Occipital lobe (tissue), 2 donors: ENCODE results near the gene PRPF19. TPM values are rescaled to one million over a fixed set of nuclear protein-coding genes. Genes with fewer than 3 reads are reported as not detected.

Experiments
- DNase-seq: peaks from one replicate; lab custom pipeline; 2025; lab: John Stamatoyannopoulos, UW
- total RNA-seq: library from RNA; depleted of rRNA; stranded (reverse); fragments of >200 nt; gene quantifications from one replicate; pipeline ENCODE4 v1.2.3, GENCODE V29; 2014

The PRPF19 gene
- total RNA-seq, 1 donor from 2014 or later = 42.3 TPM

DNA sequence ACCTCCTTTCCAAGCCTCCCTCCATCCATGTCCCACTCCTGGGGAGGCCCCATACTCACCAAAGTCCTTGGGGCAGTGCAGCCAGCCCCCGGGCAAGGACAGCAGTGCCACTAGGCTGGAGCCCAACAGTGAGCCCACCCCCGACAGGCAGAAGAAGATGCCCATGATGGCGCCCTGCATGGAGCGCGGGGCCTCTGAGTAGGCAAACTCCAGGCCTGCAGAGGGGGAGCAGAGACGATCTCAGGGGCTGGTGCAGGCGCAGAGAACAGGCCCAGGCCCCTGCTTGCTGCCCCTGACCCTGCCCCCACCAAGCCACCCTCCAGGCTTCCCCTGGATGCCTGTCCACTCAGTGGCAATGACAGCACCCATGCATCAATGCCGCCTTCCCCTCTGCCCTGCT, 31.4 kb upstream of the PRPF19 start:
- no peak for DNase-seq

GRCh38 chr11:60937144-60937527, 30.8 kb upstream of the PRPF19 start:
- DNase-seq = no peak

DNA sequence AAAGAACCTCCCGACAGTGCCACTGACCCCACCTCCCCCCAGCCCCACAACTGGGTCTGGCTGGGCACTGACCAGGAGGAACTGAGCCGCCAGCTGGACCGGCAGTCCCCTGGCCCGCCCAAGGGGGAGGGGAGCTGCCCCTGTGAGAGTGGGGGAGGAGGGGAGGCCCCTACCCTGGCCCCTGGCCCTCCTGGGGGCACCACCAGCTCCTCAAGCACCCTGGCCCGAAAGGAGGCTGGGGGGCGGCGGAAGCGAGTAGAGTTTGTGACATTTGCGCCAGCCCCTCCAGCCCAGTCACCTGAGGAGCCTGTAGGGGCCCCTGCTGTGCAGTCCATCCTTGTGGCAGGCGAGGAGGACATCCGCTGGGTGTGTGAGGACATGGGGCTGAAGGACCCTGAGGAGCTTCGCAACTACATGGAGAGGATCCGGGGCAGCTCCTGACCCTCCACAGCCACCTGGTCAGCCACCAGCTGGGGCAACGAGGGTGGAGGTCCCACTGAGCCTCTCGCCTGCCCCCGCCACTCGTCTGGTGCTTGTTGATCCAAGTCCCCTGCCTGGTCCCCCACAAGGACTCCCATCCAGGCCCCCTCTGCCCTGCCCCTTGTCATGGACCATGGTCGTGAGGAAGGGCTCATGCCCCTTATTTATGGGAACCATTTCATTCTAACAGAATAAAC, 30.2 kb upstream of the PRPF19 start:
- no peak for DNase-seq

DNA sequence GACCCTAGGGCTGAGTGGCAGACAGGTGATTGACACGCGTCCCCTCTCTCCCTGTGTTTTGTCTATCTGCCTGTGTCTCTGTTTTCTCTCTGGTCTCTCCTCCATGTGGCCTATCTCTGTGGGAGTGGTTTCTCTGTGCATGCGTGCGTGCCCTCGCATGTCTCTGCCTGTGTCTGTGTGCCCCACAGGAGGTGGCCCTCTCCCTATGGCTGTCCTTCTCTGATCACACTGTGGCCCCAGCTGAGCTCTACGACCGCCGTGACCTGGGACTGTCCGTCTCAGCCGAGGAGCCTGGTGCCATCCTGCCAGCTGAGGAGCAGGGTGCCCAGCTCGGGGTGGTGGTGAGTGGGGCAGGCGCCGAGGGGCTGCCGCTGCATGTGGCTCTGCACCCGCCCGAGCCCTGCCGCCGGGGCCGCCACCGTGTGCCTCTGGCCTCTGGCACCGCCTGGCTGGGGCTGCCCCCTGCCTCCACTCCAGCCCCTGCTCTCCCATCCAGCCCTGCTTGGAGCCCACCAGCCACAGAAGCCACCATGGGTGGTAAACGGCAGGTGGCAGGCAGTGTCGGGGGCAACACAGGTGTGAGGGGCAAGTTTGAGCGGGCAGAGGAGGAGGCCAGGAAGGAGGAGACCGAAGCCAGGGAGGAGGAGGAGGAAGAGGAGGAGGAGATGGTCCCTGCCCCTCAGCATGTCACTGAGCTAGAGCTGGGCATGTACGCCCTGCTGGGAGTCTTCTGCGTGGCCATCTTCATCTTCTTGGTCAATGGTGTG, 29.5 kb upstream of the PRPF19 start:
- no peak for DNase-seq

GRCh38 chr11:60934790-60935605, 28.6 kb upstream of the PRPF19 start:
- no peak for DNase-seq

- DNase-seq = no peak
Observed at GRCh38 chr11:60934124-60934789, 27.9 kb upstream of the PRPF19 start.

DNA sequence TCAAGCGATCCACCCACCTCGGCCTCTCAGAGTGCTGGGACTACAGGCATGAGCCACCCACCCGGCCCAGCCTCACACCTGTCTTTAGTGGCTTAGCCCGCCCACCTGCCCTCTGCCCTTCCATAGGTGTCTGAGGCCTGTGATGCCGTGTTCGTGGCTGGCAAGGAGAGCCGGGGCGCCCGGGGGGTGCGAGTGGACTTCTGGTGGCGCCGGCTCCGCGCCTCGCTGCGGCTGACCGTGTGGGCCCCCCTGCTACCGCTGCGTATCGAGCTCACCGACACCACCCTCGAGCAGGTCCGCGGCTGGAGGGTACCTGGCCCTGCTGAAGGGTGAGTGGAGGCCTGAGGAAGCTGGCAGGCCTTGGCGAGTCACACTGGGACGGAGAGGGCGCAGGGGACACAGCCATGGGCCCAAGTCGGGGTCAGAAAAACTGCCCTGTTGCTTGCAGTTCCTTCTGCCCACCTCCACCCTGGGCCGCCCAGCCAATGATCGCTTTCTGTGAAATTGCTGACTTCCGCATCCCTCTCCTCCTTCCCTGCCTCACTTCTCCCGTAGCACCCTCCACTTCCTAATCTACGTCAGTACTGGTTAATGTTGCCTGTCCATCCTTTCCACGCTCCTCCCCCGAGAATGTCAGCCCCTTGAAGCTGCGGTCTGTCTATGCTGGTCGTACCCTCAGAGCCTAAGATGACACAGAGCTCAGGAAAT, 27.2 kb upstream of the PRPF19 start:
- DNase-seq = no peak

- DNase-seq = no peak
Observed at GRCh38 chr11:60932605-60933356, 26.4 kb upstream of the PRPF19 start.

DNA sequence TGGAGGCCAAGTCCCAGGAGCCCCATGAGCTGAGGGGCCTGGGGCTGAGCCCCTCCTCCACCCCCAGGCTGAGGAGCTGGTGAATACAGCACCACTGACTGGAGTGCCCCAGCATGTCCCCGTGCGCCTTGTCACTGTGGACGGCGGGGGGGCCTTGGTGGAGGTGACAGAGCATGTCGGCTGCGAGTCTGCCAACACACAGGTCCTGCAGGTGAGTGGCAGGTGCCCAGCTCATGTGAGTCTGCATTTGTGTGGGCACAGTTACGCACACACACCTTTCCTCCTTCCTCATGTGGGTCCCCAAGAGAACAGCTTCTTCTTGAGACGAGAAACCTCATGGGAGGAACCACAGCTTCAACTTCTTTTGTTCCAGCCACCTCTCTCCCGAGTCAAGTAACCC, 25.5 kb upstream of the PRPF19 start:
- no peak for DNase-seq

GRCh38 chr11:60930394-60930793, 24.0 kb upstream of the PRPF19 start:
- DNase-seq = no peak

GRCh38 chr11:60929764-60930163, 23.4 kb upstream of the PRPF19 start:
- no peak for DNase-seq

DNA sequence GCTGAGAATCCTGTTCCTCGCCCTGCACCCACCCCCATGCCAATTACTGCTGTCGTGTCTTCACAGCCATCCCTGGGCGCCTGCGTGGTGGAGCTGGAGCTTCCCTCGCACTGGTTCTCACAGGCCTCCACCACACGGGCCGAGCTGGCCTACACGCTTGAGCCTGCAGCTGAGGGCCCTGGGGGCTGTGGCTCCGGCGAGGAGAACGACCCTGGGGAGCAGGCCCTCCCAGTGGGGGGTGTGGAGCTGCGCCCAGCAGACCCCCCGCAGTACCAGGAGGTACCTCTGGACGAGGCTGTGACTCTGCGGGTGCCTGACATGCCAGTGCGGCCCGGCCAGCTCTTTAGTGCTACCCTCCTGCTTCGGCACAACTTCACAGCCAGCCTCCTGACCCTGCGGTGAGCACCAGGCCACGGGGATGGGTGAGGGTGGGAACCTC, 22.2 kb upstream of the PRPF19 start:
- DNase-seq = no peak

GRCh38 chr11:60927600-60927999, 21.2 kb upstream of the PRPF19 start:
- DNase-seq = no peak

DNA sequence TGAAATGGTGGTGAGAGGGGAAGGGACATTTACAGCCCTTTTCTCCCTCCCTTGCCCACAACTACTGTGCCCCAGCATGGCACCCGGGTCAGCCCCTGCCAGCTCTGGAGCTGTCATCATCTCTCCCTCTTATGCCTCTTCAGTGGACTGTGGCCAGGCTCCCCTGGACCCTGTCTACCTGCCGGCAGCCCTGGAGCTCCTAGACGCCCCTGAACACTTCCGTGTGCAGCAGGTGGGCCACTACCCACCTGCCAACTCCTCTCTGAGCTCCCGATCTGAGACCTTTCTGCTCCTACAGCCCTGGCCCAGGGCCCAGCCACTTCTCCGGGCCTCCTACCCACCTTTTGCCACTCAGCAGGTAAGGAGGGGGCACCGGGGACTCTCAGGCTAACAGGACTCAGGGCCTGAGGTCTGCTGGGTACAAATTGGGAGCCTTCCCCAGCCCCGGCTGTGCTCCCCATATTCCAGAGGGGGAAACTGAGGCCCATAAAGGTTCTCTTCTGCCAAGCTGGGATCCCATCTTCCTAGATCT, 20.7 kb upstream of the PRPF19 start:
- no peak for DNase-seq

GRCh38 chr11:60926500-60926899, 20.1 kb upstream of the PRPF19 start:
- no peak for DNase-seq

GRCh38 chr11:60925868-60926267, 19.5 kb upstream of the PRPF19 start:
- no peak for DNase-seq

- DNase-seq = peak; percentile 47
Observed at GRCh38 chr11:60924906-60925853, 18.8 kb upstream of the PRPF19 start.

GRCh38 chr11:60924110-60924905, 17.9 kb upstream of the PRPF19 start, which contains the start of gene TMEM132A:
TSS of gene TMEM132A (plus strand) at chr11:60924460. CDS start at chr11:60924634, 174 bp downstream.
- peak; percentile 75 for DNase-seq
